ENCODE data around the gene PHF20. TPM values are rescaled to one million over a fixed set of nuclear protein-coding genes. Genes with fewer than 3 reads are reported as not detected.

The PHF20 gene
- total and polyA plus RNA-seq, 4 donors, result 17.5 to 51.5 (median 32.6) TPM

DNA sequence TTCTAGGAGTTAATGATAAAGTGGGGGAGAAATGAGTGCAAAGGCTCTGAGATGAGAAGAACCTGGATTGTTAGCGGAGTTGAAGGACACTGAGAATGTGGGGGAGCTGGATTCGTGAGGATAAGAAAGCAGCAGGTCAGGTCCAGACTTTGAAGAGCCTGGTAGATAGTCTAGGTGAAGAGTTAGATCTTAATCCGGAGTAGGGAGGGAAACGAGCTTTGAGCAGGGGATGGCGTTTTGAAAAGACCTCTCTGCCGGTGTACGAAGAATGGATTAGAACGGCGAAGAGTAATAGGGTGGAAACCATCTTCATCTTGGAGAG lies 487 bp upstream of the PHF20 start:
- peaks cover 4 to 30% (median 17%) of the 10 kb centered on the region in 5 donors for H3K4me1 ChIP-seq (ENCODE audit: control insufficient read depth in 5 of 5, insufficient read depth in 5 of 5, low read length in 5 of 5)
- no peaks in the 10 kb centered on the region for H3K9me3 ChIP-seq (ENCODE audit: control insufficient read depth in 4 of 4, insufficient read depth in 3 of 4, low read length in 3 of 4)
- H3K27ac ChIP-seq (ENCODE audit: low read depth in 1 of 2, low read length in 1 of 2), result peak overlapping the region; percentile 88 to 96
- H3K27me3 ChIP-seq (ENCODE audit: control insufficient read depth in 3 of 3, insufficient read depth in 3 of 3, low read length in 2 of 3), result no peaks in the 10 kb centered on the region
- peaks cover 0 to 8% (median 1%) of the 10 kb centered on the region in 4 donors for H3K36me3 ChIP-seq (ENCODE audit: control insufficient read depth in 4 of 4, insufficient read depth in 4 of 4, low read length in 4 of 4)
- ATAC-seq (ENCODE audit: insufficient read depth, low FRiP score), result no peak
- TF ChIP-seq, protein P1, sequence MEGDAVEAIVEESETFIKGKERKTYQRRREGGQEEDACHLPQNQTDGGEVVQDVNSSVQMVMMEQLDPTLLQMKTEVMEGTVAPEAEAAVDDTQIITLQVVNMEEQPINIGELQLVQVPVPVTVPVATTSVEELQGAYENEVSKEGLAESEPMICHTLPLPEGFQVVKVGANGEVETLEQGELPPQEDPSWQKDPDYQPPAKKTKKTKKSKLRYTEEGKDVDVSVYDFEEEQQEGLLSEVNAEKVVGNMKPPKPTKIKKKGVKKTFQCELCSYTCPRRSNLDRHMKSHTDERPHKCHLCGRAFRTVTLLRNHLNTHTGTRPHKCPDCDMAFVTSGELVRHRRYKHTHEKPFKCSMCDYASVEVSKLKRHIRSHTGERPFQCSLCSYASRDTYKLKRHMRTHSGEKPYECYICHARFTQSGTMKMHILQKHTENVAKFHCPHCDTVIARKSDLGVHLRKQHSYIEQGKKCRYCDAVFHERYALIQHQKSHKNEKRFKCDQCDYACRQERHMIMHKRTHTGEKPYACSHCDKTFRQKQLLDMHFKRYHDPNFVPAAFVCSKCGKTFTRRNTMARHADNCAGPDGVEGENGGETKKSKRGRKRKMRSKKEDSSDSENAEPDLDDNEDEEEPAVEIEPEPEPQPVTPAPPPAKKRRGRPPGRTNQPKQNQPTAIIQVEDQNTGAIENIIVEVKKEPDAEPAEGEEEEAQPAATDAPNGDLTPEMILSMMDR (IDR thresholded peaks at IDR 0.05; ENCODE audit: control extremely low read depth, extremely low read depth), result no peak
- DNase-seq, result no peak
- H3K4me3 ChIP-seq, result no peak overlapping the region
- H3K9ac ChIP-seq (ENCODE audit: insufficient read depth in 1 of 2, low read length in 2 of 2), result peak overlapping the region; percentile 11 to 76
- 77 to 81% methylated on average over 9 of the region's 9 CpGs for WGBS, 2 donors

DNA sequence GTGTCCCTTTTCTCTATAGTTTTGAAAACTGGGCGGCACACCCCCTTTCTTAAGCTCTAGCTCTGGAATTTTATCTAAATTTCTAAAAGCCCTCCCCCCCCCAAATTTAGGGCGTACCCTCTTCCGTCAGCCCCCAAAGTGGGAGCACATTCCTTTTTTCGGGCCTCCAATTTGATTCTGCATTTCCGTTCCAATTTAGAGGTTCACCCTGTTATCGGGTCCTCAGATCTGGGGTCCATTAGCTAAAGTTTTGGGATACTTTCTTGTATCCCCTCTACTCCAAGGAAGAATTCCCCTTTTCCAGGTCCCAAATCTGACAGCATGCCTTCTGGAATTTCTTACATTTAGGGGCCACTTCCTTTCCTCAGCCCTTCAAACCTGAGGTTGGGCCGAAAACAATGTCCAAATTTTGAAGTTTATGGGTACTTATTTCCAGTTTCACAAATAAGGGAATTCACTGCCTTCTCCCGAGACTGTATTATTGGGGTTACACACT lies 796 bp downstream of the PHF20 start:
- Histone ChIP-seq H3K27ac (ENCODE audit: low read depth in 1 of 2, low read length in 1 of 2) (peak overlapping the region; percentile 88 to 94), H3K9me3 (ENCODE audit: control insufficient read depth in 4 of 4, insufficient read depth in 3 of 4, low read length in 3 of 4) (no peaks in the 10 kb centered on the region), H3K4me3 (peak overlapping the region; percentile 53), H3K36me3 (ENCODE audit: control insufficient read depth in 4 of 4, insufficient read depth in 4 of 4, low read length in 4 of 4) (peaks cover 0 to 8% (median 2%) of the 10 kb centered on the region in 4 donors), H3K9ac (ENCODE audit: insufficient read depth in 1 of 2, low read length in 2 of 2) (peak overlapping the region; percentile 53 to 93), H3K27me3 (ENCODE audit: control insufficient read depth in 3 of 3, insufficient read depth in 3 of 3, low read length in 2 of 3) (no peaks in the 10 kb centered on the region), H3K4me1 (ENCODE audit: control insufficient read depth in 5 of 5, insufficient read depth in 5 of 5, low read length in 5 of 5) (peaks cover 7 to 40% (median 23%) of the 10 kb centered on the region in 5 donors)
- TF ChIP-seq, protein P1 (IDR thresholded peaks at IDR 0.05; ENCODE audit: control extremely low read depth, extremely low read depth), result no peak
- DNase-seq (peak in 1 of 3 donors; percentile 13), ATAC-seq (ENCODE audit: insufficient read depth, low FRiP score) (no peak)
- WGBS, 2 donors, result 4 to 6% methylated on average over 8 of the region's 8 CpGs

DNA sequence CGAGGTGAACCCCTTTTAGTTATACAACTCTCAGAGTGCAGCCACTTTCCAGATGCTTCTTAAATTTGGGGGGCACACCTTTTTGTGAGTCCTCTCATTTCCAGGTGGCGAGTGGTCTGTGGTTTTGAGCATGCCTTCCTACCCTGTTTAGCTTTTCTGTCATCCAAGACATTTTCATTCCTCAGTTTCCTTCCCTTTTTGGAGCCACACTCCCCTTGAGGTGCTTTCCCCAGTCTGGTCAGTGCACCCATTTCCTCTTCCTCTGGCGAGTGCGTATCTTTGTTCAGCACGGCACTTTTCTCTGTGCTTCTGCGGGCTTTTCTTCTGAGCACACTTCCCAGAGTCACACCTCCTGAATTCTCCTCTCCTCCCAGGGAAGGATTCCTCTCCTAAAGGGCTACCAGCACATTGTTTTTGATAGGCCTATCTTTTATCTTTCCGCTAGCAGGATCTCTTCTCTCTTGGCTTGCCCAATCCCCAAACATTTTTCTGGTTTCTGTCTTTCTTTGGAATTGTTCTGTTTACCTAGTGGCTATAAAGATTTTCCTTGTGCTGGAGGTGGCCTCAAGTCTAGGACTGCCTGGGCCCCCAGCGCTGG lies 1.4 kb downstream of the PHF20 start:
- Histone ChIP-seq H3K4me3 (no peak overlapping the region), H3K4me1 (ENCODE audit: control insufficient read depth in 5 of 5, insufficient read depth in 5 of 5, low read length in 5 of 5) (peaks cover 7 to 40% (median 23%) of the 10 kb centered on the region in 5 donors), H3K36me3 (ENCODE audit: control insufficient read depth in 4 of 4, insufficient read depth in 4 of 4, low read length in 4 of 4) (peaks cover 0 to 8% (median 2%) of the 10 kb centered on the region in 4 donors), H3K9ac (ENCODE audit: insufficient read depth in 1 of 2, low read length in 2 of 2) (peak overlapping the region; percentile 30 to 39), H3K9me3 (ENCODE audit: control insufficient read depth in 4 of 4, insufficient read depth in 3 of 4, low read length in 3 of 4) (no peaks in the 10 kb centered on the region), H3K27ac (ENCODE audit: low read depth in 1 of 2, low read length in 1 of 2) (peak overlapping the region; percentile 88 to 94), H3K27me3 (ENCODE audit: control insufficient read depth in 3 of 3, insufficient read depth in 3 of 3, low read length in 2 of 3) (no peaks in the 10 kb centered on the region)
- 10 to 22% methylated on average over 8 of the region's 8 CpGs for WGBS, 2 donors
- ATAC-seq (ENCODE audit: insufficient read depth, low FRiP score), result no peak
- DNase-seq, result peak; percentile 13 to 16 (median 14)
- TF ChIP-seq, protein P1 (IDR thresholded peaks at IDR 0.05; ENCODE audit: control extremely low read depth, extremely low read depth), result no peak
